ENCODE results near the gene USP2. TPM values are rescaled to one million over a fixed set of nuclear protein-coding genes. Genes with fewer than 3 reads are reported as not detected.

Gene USP2
- total RNA-seq, 1 donor from 2014 or later = 3.0 TPM

GRCh38 chr11:119419834-119420492 is 38.5 kb upstream of the USP2 start:
- no peak overlapping the region for H3K27ac ChIP-seq
- H3K36me3 ChIP-seq = no peaks in the 10 kb centered on the region
- H3K4me1 ChIP-seq = peaks cover 13% of the 10 kb centered on the region
- intact Hi-C loops (cut with DNase I) = no loop called here
- H3K27me3 ChIP-seq = peaks cover 41% of the 10 kb centered on the region
- DNase-seq (no peak), ATAC-seq (no peak)
- no peak for TF ChIP-seq CTCF (IDR thresholded peaks at IDR 0.05)
- H3K9me3 ChIP-seq = no peaks in the 10 kb centered on the region
- no peak overlapping the region for H3K4me3 ChIP-seq

GRCh38 chr11:119419246-119419645 is 37.8 kb upstream of the USP2 start:
- H3K36me3 ChIP-seq = no peaks in the 10 kb centered on the region
- DNase-seq = no peak
- no peak for TF ChIP-seq CTCF (IDR thresholded peaks at IDR 0.05)
- intact Hi-C loops (cut with DNase I) = no loop called here
- H3K4me3 ChIP-seq = no peak overlapping the region
- ATAC-seq = no peak
- no peaks in the 10 kb centered on the region for H3K9me3 ChIP-seq
- no peak overlapping the region for H3K27ac ChIP-seq
- peaks cover 13% of the 10 kb centered on the region for H3K4me1 ChIP-seq
- peaks cover 41% of the 10 kb centered on the region for H3K27me3 ChIP-seq

- peaks cover 13% of the 10 kb centered on the region for H3K4me1 ChIP-seq
- H3K27ac ChIP-seq = no peak overlapping the region
- H3K27me3 ChIP-seq = peaks cover 39% of the 10 kb centered on the region
- TF ChIP-seq CTCF (IDR thresholded peaks at IDR 0.05) = no peak
- no peak for DNase-seq
- intact Hi-C loops (cut with DNase I) = no loop called here
- no peaks in the 10 kb centered on the region for H3K36me3 ChIP-seq
- no peak for ATAC-seq
- no peak overlapping the region for H3K4me3 ChIP-seq
- no peaks in the 10 kb centered on the region for H3K9me3 ChIP-seq
Measured at GRCh38 chr11:119418759-119419158, 37.3 kb upstream of the USP2 start.

DNA sequence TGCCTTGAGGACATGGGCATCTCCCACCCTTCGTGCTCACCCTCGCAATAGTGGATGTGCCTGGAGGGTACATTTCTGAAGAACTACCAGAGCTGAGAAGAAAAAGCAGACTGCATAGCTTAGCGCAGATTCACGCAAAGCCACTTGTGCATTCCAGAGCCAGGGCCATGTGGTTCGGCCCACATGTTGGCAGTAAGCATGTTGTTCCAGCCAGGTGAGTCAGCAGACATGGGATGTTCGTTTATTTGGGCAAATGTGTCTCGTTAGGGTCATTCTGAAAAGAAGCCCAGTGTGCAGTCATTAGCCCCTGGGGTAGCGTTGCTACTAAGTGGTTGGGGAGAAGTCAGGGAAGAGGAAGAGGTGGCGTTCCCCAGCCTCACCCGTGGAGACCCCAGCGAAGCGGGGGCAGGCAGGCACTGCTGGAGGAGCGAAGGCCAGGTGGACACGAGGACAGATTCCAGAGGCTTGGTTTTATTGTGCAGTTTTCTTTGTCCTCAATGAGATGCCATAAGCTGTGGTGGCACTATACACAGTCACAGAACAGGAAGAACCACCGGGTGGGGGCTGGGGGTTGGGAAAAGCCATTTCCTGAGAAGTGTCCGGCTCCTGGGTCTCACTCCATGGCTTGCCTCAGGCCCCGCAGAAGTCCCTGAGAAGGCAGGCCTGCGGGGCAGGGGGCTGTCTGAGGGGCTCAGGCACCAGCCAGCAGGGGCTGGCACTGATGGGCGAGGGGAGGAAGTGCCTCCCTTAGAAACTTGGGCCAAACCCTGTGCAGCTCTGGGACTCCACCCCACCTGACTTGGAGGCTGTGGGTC is 36.4 kb upstream of the USP2 start:
- H3K36me3 ChIP-seq = no peaks in the 10 kb centered on the region
- no peaks in the 10 kb centered on the region for H3K9me3 ChIP-seq
- peaks cover 31% of the 10 kb centered on the region for H3K27me3 ChIP-seq
- no peak overlapping the region for H3K4me3 ChIP-seq
- DNase-seq = no peak
- intact Hi-C loops (cut with DNase I) = no loop called here
- ATAC-seq = no peak
- peaks cover 13% of the 10 kb centered on the region for H3K4me1 ChIP-seq
- H3K27ac ChIP-seq = no peak overlapping the region
- no peak for TF ChIP-seq CTCF (IDR thresholded peaks at IDR 0.05)

GRCh38 chr11:119416606-119417580 is 35.4 kb upstream of the USP2 start:
- DNase-seq (no peak), ATAC-seq (no peak)
- Histone ChIP-seq H3K27me3 (peaks cover 21% of the 10 kb centered on the region), H3K4me3 (no peak overlapping the region), H3K27ac (no peak overlapping the region), H3K9me3 (no peaks in the 10 kb centered on the region), H3K36me3 (no peaks in the 10 kb centered on the region), H3K4me1 (peaks cover 7% of the 10 kb centered on the region)
- intact Hi-C loops (cut with DNase I) = no loop called here
- no peak for TF ChIP-seq CTCF (IDR thresholded peaks at IDR 0.05)
